Measurements from ENCODE around the gene NDST3. TPM values are rescaled to one million over a fixed set of nuclear protein-coding genes. Genes with fewer than 3 reads are reported as not detected.

NDST3 gene
- total RNA-seq, 1 donor from 2014 or later = 0.74 TPM

DNA sequence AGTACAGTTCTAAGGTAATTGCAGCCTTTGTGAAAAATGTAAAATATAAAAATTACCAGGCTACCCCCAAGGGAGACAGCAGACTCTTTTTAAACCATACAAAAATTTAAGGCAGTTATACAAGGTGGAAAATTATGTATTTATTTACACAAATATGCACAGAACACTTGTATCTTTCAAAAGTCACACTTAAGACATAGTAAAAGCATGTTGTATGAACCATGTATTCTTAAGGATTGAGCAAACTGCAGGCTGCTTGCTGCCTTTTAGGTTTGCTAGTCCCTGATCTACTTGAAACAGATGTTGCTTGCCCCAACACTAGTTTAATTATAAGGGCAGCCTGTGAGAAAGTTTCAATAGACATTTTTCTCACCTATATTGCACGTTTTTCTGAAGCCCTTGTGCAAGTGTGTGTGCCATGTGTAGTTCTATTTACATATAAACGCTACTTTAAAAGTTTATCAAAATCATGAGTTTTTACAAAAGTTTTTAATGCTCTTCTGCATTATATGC lies 245.7 kb downstream of the NDST3 start:
- peaks cover 27% of the 10 kb centered on the region for H3K4me1 ChIP-seq
- intact Hi-C loops (cut with DNase I) = no loop called here
- DNase-seq (ENCODE audit: extremely low spot score in 2 of 2) = no peak
- H3K9me3 ChIP-seq = no peaks in the 10 kb centered on the region
- H3K27me3 ChIP-seq = no peaks in the 10 kb centered on the region
- H3K36me3 ChIP-seq = no peaks in the 10 kb centered on the region
- peak overlapping the region; percentile 95 for H3K27ac ChIP-seq
- TF ChIP-seq POLR2A (IDR thresholded peaks at IDR 0.05) (no peak), POLR2AphosphoS5 (IDR thresholded peaks at IDR 0.05; ENCODE audit: insufficient read depth in 1 of 2, low read depth in 1 of 2) (no peak)
- TF ChIP-seq, protein P1, sequence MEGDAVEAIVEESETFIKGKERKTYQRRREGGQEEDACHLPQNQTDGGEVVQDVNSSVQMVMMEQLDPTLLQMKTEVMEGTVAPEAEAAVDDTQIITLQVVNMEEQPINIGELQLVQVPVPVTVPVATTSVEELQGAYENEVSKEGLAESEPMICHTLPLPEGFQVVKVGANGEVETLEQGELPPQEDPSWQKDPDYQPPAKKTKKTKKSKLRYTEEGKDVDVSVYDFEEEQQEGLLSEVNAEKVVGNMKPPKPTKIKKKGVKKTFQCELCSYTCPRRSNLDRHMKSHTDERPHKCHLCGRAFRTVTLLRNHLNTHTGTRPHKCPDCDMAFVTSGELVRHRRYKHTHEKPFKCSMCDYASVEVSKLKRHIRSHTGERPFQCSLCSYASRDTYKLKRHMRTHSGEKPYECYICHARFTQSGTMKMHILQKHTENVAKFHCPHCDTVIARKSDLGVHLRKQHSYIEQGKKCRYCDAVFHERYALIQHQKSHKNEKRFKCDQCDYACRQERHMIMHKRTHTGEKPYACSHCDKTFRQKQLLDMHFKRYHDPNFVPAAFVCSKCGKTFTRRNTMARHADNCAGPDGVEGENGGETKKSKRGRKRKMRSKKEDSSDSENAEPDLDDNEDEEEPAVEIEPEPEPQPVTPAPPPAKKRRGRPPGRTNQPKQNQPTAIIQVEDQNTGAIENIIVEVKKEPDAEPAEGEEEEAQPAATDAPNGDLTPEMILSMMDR (IDR thresholded peaks at IDR 0.05) = no peak
- H3K4me3 ChIP-seq = peak overlapping the region; percentile 73 to 87

DNA sequence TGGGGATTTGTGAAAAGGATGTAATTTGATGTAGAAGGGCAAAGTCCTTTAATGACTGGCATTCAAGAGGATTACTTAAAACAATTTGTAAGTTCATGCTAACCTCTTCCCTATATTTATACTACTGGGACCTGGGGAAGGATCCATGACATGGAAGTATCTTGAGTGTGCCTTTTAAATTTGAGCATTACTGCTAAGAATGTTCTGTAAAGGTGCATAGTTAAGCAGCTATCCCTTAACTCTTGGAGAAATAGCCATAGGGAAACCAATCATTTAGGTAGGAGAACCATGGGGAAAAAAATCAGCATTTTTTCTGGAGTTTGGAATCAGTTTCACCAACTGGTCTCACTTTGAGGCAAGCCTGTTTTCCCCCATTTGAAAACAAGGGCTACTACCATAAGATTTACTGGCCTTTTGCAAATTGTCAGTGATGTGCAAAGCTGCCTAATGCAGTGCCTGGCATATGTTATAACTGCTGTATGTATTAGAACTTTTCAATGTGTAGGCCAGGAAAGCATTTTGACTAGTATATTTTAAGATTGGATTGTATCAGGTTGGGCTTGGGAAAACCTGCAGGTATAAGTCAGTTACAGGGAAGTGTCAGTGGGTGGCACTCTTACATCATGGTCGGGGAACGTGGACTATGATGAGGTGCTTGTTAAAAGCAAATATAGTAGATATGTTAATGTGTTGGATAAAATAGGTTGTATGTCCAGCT lies 246.4 kb downstream of the NDST3 start:
- H3K4me1 ChIP-seq = peaks cover 27% of the 10 kb centered on the region
- no peak overlapping the region for H3K4me3 ChIP-seq
- H3K36me3 ChIP-seq = no peaks in the 10 kb centered on the region
- no peaks in the 10 kb centered on the region for H3K9me3 ChIP-seq
- peak overlapping the region; percentile 95 for H3K27ac ChIP-seq
- intact Hi-C loops (cut with DNase I) = no loop called here
- TF ChIP-seq POLR2AphosphoS5 (IDR thresholded peaks at IDR 0.05; ENCODE audit: insufficient read depth in 1 of 2, low read depth in 1 of 2) (peak in 1 of 2 donors; percentile 40), POLR2A (IDR thresholded peaks at IDR 0.05) (no peak)
- TF ChIP-seq, protein P1 (IDR thresholded peaks at IDR 0.05) = peak in 2 of 3 experiments; percentile 28 to 34
- no peak for DNase-seq (ENCODE audit: extremely low spot score in 2 of 2)
- no peaks in the 10 kb centered on the region for H3K27me3 ChIP-seq

DNA sequence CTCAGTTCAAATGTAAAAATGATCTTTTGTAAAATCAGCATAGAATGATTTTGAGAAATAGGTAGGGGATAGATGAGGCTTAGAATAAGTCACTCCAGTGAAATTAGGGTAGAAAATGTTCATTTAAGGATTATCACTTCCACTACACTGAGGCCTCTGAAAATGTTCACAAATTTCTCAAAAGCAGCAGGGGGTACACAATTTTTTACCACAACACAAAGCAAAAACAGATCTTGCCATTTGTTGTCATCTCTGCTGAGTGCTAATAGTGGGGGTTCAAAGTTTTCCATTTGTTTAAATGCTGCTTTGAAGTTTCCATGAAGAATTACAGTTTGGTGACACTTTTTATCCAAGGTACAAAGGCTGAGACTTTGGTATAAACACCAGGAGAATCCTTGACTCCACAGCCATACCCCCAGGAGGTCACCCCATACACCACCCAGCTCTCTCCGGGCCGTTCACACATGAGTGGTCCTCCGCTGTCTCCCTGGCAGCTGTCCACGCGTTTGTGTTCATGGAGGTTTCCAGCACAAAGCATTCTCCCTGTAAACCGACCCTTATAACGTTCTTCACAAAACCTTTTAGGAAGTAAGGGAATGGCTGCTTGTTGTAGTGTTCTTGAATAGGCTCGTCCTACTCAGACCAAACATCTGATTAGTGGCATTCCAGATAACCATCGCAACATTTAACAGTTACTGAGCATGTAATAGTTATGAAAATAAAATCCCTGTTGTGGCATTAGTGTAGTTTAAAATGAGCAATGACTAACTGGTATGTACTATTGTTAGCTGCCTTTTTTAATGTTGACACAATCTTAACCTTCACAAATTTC lies 247.5 kb downstream of the NDST3 start:
- intact Hi-C loops (cut with DNase I) = no loop called here
- H3K27me3 ChIP-seq = no peaks in the 10 kb centered on the region
- no peaks in the 10 kb centered on the region for H3K36me3 ChIP-seq
- peaks cover 27% of the 10 kb centered on the region for H3K4me1 ChIP-seq
- TF ChIP-seq POLR2AphosphoS5 (IDR thresholded peaks at IDR 0.05; ENCODE audit: insufficient read depth in 1 of 2, low read depth in 1 of 2) = no peak
- TF ChIP-seq, protein P1 (IDR thresholded peaks at IDR 0.05) = no peak
- no peak for TF ChIP-seq POLR2A (IDR thresholded peaks at IDR 0.05)
- no peaks in the 10 kb centered on the region for H3K9me3 ChIP-seq
- peak overlapping the region; percentile 27 for H3K27ac ChIP-seq
- H3K4me3 ChIP-seq = no peak overlapping the region
- no peak for DNase-seq (ENCODE audit: extremely low spot score in 2 of 2)

DNA sequence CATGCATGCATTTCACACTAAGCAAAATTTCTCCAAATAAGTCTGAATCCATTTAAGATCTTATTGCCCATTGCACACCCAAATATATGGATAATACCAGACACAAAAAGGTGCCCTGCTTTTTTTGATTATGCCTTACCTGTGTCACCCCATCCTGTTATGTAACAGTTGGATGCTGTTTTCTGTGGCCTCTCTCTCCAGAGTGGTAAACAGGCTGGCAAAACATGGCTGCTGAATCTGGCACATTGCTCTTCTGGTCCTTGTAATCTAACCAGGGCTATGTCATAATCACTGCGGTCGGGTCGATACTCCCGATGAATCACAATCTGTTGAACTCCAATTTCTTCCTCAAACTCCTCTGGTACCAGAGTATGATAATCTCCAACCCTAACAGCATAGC lies 248.4 kb downstream of the NDST3 start:
- DNase-seq (ENCODE audit: extremely low spot score in 2 of 2) = no peak
- intact Hi-C loops (cut with DNase I) = no loop called here
- TF ChIP-seq POLR2AphosphoS5 (IDR thresholded peaks at IDR 0.05; ENCODE audit: insufficient read depth in 1 of 2, low read depth in 1 of 2) (no peak), POLR2A (IDR thresholded peaks at IDR 0.05) (no peak)
- TF ChIP-seq, protein P1 (IDR thresholded peaks at IDR 0.05) = no peak
- H3K4me3 ChIP-seq = no peak overlapping the region
- H3K27me3 ChIP-seq = no peaks in the 10 kb centered on the region
- no peaks in the 10 kb centered on the region for H3K36me3 ChIP-seq
- no peak overlapping the region for H3K27ac ChIP-seq
- no peaks in the 10 kb centered on the region for H3K9me3 ChIP-seq
- peaks cover 27% of the 10 kb centered on the region for H3K4me1 ChIP-seq
